Measurements from ENCODE around the gene ENPP1.

DNA sequence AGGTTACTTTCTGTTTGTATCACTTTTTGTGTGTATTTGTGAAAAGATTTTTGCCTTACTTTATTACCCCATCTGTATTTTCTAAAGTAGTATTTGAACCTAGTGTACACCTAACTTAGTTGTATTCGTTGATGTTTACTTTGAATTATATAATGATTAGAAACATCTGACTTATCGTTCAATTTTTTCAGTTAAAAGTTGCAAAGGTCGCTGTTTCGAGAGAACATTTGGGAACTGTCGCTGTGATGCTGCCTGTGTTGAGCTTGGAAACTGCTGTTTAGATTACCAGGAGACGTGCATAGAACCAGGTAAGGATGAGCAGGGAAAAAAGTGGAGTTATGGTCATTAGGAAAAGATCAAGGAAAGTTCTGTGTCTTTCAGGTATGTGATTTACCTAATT, 42.0 kb downstream of the ENPP1 start:
- TF ChIP-seq POLR2A (IDR thresholded peaks at IDR 0.05; ENCODE audit: low read depth, low read length): no peak
- TF ChIP-seq POLR2AphosphoS5 (IDR thresholded peaks at IDR 0.05; ENCODE audit: low read depth, low read length): no peak
- TF ChIP-seq TAF1 (IDR thresholded peaks at IDR 0.05; ENCODE audit: low read depth, low read length): no peak
